Adipose tissue (tissue), 3 donors: ENCODE measurements around the gene PUS10. TPM values are rescaled to one million over a fixed set of nuclear protein-coding genes. Genes with fewer than 3 reads are reported as not detected.

ENCODE experiments used
- H3K27ac ChIP-seq: one replicate; pipeline ENCODE4 v1.5.1; 2013; ENCODE audit warnings: low read depth, low read length
- WGBS, 3 donors: extraction: QIAGEN DNeasy Blood & Tissue Kit; methylation state at CpG; one replicate each; pipeline ENCODE4 v1.1.7; 2013; 5-methylcytosine and 5-hydroxymethylcytosine counted together
- polyA plus RNA-seq, 3 donors: library from polyadenylated mRNA; stranded (reverse); fragments of 200-250 nt; gene quantifications; one replicate each; pipeline ENCODE4 v1.2.3, GENCODE V29; 2013
- donor health status: healthy with polysubstance abuse.
- donor health status: Bipolar disorder and iron deficiency.
- donor health status: healthy.

PUS10 gene
- polyA plus RNA-seq, 3 donors: 2.5 to 3.6 (median 2.8) TPM

DNA sequence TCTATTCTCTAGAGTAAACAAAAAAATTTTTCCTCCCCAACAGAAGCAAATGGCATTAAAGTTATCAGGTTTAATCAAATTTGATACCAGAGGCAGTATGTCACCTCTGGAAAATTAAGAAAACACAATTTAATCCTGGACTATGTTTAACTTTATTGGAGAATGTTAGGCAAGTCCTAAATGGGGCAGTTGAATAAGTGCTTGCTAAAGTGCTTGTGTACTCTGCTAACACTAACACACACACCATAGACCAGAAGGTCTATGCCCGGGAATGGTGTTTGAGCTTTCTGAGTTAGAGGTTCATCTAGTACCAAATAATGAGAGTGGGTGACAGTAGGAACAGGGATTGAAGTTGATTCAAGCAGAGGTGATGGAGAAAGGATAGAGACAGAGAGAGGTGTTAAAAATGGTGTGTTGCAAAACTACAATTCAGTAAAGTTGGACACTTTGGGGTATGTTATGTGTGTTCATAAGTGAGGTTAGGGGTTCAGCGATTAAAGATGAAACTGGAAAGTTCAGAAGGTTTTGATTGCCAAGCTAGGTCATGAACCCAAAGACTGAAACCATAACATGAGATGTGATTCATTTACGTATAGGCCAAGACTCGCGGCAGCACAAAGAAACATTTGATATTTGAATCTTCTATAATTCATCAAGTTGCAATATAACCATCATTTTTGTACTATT lies 41.0 kb downstream of the PUS10 start:
- H3K27ac ChIP-seq: no peak overlapping the region
- whole genome bisulfite sequencing, 3 donors: 66 to 69% (median 68%) methylated on average over 5 of the region's 5 CpGs

DNA sequence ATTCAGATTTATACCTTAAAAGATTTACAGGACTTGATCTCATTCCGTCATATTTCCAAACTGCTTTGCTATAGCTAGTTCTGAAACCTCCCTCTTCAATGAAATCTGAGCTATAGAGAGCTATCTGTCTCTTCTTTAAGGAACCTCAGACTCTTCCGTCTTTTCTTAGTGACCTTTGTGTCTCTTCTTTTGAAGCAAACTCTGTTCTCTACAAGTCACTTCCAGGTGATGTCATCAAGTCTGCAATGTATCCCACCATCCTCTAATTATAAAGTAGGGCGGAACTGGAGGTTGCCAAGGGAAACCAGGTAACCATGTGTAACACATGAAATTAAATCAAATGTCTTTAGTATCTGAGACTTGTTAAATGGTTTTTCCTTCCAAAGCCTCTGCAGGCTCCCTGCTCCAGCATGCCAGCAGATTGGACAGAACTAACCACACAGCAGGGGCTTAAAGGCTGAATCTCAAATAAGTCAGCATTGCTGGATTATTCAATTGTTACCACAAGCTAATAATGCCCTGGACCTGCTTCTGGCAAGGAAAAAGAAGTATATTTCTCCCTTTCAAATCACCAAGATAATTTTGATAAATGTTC lies 41.7 kb downstream of the PUS10 start:
- 79 to 93% (median 81%) methylated on average over 3 of the region's 3 CpGs for WGBS, 3 donors
- no peak overlapping the region for H3K27ac ChIP-seq

DNA sequence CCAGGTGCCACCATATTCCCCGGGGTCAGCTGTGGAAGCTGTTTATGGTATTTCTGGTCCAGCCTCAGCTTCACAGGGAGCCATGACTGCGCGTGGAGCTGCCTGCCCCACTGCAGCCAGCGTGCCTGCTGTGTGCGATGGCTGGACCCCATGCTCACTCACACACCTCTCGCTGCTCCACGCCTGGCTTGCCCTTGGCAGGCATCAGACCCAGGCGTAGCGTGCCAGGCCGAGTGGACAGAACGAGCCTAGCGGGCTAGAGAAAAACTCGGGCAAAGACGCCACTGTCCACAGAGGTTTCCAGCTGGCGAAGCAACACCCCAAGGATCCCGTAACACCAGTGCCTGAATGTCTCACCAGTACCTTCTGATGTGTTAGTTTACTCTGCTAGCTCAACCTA lies 43.4 kb downstream of the PUS10 start:
- WGBS, 3 donors: 96 to 99% (median 97%) methylated on average over 16 of the region's 16 CpGs
- no peak overlapping the region for H3K27ac ChIP-seq

DNA sequence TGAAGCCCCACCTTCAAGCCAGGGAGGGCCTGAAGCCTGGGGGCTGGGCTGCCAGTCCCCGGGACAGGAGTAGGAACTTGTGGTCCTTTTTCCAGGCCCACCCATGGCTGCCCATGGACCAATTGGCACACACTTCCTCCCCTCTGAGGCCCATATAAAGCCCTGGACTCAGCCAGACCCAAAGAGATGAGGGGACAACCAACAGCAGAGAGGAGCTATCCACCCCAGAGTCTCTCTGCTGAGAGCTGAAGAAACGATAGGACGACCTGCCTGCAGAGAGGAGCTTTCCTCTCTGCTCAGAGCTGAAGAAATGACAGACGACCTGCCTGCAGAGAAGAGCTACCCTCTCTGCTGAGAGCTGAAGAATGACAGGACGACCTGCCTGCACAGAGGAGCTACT lies 44.4 kb downstream of the PUS10 start:
- 83% methylated on average over 5 of the region's 5 CpGs for WGBS, 3 donors
- H3K27ac ChIP-seq: no peak overlapping the region

DNA sequence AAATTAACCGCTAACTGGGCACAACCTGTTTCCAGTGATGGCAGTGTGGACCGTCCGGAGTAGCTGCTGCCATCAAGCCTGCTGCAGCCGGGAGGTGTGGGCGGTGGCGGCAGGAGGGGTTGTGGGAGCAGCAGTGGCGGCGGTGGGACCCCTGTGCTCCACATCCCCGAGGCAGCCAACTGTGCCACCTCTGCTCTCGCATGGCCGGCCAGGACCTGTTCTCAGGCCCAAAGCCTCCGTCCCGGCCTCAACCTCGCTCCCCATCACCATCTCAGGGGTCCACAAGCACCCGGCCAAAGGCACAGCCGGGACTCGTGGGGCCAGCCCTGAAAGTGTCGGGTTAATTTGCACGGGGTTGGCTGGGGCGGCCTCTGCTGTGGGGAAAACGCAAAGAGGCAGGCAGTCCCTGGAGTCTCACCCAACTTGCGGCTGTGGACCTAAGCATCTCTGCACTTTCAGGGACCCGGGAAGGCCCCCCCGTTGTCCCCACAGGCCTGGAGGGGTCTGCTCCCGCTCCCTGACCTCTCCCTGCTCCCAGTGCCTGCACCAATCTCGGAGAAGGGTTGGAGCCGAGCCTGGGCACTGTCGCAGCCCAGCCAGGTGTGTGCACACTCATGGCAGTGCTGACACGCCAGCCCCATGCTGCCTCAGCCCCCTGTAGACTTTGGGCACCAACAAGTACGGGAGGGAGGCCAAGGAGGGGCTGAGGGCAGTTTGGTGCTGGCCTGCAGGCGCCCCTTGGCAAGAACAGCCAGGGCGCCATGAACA lies 45.0 kb downstream of the PUS10 start:
- H3K27ac ChIP-seq: no peak overlapping the region
- WGBS, 3 donors: 95 to 96% (median 95%) methylated on average over 32 of the region's 32 CpGs

DNA sequence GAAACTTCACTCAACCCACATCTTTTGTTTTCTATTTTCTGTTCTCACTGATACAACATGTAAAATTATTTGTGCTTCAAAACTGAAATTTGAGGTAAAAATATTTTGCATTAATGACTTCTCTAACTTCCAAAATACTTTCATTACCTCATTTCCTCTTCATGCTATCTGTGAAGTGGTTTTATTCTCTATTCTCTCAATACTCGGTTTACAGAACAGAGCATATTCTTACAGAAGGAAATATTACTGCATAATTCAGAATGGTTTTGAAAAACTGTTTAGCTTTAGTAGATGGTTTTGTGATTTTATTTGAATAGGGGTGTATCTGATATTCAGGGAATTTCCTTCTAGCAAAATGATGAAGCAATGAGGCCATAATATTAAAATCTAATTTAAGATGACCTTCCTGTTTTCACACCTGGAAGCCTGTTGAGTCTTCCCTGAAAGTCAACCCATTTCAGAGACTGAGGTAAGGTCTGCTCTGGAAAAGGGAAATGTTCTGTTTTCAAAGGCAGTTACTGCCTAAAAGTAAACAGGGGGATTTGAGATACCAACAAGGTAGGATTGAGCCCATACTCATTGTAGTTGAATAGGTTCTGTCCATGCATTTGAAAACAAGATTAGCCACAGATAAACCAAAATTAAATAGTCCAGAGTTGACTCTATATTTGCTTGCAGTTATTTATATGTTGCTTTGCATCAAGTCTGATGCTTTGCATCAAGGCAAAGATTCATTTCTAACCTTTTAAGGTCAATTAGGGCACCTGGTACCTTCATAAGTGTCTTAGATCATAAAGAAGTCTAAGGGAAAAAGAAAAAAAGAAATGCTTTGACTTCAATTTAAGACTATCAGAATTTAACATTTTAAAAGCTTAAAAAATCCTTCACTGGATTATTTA lies 51.3 kb downstream of the PUS10 start:
- WGBS, 3 donors: 47 to 73% (median 51%) methylated on average over 1 of the region's 1 CpG
- H3K27ac ChIP-seq: no peak overlapping the region

DNA sequence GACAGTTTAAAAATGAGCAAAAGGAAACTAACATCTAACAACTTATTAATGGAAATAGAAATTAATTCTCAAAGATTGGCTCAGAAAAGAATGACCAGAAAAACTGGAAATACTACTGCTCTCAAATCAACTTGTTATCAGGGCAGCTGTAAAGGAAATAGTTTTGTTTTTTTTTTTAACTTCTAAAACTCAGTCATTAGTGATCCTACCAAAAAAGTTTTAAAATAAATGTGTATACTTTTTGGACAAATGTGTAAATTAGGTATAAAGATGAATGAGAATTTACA lies 52.6 kb downstream of the PUS10 start:
- no peak overlapping the region for H3K27ac ChIP-seq

DNA sequence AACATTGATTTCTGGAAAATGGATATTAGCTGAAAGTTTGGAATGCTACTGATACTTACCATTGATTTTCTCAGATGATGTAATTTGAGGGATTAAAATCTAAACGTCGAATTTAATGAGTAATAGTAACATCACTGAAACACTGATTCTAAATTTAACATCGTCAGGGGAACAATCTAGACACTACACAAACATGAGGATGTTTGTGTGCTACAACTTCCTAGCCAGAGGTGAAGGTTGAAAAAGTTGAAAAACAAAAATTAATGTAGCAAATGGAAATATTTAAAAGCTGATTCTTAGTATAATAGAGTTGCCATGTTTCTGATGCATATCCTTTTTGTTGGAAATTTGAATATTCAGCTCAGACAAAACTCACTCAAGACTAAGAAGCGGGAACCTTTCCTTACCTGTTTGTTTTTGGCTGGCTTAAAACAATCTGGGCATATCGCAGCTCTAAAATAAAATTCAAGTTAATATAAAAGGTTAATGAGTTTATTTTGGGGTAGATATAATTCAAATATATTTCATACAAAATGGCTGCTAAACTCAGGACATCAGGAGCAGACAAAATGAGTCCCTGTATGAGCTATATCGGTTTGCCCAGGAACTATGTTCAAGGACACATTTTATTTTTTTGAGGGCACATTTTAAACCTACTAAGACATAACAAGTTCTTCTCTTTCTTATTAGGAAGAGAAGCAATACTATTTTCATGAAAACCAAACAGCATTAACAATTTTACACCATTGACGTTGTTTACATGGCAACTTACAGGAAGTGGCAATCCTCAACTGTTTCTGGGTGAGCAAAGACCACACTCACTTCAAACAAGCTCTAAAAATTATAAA lies 53.2 kb downstream of the PUS10 start:
- WGBS, 3 donors: 65 to 76% (median 74%) methylated on average over 7 of the region's 7 CpGs
- no peak overlapping the region for H3K27ac ChIP-seq

DNA sequence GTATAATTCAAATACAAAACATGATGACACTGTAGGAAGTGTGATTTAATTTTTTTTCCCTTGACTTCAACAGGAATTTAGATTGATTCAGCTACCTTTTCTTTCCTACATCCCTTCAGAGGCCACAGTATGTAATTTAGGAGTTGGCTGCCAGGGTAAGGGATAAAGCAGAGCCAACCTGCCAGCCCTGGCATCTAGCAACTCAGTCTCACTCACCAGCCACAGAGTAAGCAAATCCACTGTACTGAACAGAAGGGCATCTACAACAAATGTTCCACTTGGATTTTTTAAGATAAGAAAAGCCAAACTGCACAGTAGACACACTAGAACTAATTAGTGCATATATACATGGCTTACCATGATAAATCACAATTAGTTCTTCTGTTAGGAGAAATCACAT lies 54.9 kb downstream of the PUS10 start:
- H3K27ac ChIP-seq: no peak overlapping the region

DNA sequence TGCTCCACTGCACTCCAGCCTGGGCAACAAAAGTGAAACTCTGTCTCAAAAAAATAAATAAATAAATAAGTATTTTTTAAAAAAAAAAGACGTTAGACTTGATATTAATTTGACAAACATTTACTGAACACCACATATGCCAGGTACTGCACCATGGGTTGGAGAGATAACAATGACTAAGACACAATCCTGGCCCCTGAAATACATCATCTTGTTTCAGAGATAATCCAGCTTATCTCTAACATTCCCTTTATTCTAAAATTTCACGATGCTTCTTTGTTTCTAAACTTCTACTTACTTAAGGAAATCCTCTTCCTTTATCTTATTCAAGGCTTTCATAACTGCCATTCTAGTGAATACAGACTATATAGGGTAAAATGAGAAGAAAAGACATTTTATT lies 55.5 kb downstream of the PUS10 start:
- 66 to 67% (median 66%) methylated on average over 2 of the region's 2 CpGs for WGBS, 3 donors
- H3K27ac ChIP-seq: no peak overlapping the region

DNA sequence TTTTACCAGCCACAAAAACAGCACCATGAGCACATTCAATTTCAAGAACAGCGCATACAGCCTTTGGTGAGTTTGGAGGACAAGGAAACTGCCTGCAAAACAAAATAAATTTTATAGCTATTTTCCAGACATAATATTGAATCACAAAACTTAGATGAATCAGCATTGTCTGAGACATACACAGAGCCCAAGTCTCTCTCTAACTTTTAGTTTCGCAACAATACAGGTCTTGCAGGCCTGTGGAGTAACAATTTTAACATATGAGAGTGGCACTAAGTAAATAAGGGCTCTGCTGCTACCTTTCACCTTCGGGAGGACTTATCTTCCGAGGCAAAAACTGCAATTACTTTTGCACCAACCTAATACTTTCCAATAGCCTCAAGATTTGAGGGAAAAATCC lies 56.6 kb downstream of the PUS10 start:
- H3K27ac ChIP-seq: no peak overlapping the region
- 73 to 81% (median 77%) methylated on average over 4 of the region's 4 CpGs for WGBS, 3 donors

DNA sequence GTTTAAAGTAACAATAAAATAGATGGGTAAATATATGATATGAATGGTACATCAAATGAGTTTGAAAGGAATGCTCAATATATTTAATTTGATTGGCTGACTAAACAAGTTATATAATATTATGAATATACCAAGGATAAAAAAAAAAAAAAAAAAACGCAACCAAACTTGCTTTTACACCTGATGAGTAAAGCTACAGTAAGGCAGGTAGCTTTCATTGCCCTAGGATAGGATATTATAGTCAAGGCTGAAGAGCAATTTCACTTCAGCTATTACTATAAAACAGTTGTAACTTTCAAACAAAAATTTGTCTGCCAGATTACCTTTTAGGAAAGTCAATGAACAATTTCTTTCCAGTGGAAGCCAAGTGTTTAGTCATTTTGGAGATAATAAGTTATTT lies 57.3 kb downstream of the PUS10 start:
- H3K27ac ChIP-seq: no peak overlapping the region
- WGBS, 3 donors: 90 to 100% (median 98%) methylated on average over 1 of the region's 1 CpG

DNA sequence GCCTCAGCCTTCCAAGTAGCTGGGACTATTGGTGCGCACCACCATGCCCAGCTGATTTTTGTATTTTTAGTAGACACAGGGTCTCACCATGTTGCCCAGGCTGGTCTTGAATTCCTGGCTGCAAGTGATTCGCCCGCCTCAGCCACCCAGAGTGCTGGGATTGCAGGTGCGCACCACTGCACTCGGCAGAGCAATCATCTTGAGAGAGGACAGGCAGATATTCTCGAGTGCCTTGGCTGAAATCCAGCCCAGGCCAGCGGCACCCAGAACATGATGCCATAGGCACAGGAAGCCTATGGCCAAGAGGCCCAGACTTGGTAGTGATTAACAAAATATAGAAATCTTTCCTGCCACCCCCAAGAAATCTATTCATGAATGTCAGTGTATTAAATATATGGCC lies 58.6 kb downstream of the PUS10 start:
- WGBS, 3 donors: 85 to 87% (median 86%) methylated on average over 7 of the region's 7 CpGs
- no peak overlapping the region for H3K27ac ChIP-seq

DNA sequence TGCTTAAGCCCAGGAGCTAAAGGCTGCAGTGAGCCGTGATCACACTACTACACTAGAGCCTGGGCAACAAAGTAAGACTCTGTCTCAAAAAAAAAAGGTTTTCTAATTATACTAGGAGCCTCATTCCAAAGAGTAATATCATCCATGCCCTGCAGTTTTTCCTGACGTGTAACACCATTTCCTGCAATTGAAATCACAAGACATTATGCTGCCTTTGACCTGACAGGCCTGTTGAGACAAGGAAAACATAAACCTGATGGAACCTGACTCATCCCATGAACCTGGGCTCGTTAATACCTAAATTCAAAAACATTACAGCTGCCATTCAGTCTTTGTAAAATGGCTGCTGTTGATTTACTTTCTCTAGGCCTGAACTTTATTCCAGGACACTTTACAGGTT lies 59.3 kb downstream of the PUS10 start:
- no peak overlapping the region for H3K27ac ChIP-seq
- 66 to 82% (median 66%) methylated on average over 3 of the region's 3 CpGs for WGBS, 3 donors

DNA sequence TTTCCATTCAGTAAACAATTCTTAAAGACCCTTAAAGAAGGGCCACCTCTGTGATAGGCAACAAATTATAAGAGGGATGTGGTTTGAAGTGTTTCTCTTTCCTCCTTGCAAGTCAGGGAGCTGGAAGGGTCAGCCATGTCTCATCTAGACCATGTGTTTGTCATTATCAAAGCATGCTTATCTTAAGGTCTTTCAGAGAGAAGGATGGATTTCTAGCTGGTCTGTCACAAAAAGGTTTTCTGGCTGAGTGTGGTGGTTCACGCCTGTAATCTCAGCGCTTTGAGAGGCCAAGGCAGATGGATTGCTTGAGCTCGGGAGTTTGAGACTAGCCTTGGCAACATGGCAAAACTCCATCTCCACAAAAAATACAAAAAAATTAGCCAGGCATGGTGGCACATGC lies 59.7 kb downstream of the PUS10 start:
- 77 to 90% (median 89%) methylated on average over 3 of the region's 3 CpGs for WGBS, 3 donors
- H3K27ac ChIP-seq: no peak overlapping the region

DNA sequence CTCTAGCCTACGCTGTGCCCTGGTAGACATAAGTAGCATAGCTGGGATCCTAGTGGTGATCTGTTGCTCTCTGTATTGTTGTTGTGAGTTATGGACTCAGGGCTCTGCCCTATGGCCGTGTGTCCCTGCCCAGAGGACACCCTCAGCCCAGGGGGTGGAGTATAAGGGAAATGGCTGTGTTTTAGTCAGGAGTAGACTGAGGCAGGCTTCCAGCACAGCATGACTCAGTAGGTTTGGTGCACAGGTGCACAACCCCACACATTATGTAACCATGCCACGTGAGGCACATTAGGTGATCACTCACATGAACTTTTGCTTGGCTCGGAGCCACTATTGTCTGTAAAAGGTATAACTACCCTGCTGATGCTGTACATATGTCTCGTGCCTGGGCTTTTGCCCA lies 60.4 kb downstream of the PUS10 start:
- WGBS, 3 donors: 68 to 83% (median 76%) methylated on average over 5 of the region's 5 CpGs

DNA sequence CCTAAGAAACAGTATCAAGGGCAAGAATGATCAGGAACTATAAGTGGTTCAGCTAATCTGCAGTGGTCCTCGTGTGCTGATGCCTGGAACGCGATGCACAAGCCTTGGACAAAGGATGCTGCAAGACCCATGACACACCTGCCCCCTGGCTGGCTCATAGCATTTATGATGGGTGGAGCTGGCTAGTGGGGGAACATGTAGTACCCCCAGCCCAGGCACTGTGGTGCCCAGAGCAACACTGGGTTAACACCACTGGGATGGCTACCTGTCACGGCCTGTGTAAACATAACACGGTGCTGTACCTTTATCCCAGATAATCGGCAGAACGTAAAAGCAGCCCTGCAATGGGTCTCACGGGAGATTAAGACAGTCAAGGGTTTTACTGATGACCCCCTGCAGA lies 60.8 kb downstream of the PUS10 start:
- WGBS, 3 donors: 75 to 91% (median 86%) methylated on average over 8 of the region's 8 CpGs
- no peak overlapping the region for H3K27ac ChIP-seq

More for the DNA sequence above, 60.4 kb downstream of the PUS10 start:
- no peak overlapping the region for H3K27ac ChIP-seq

DNA sequence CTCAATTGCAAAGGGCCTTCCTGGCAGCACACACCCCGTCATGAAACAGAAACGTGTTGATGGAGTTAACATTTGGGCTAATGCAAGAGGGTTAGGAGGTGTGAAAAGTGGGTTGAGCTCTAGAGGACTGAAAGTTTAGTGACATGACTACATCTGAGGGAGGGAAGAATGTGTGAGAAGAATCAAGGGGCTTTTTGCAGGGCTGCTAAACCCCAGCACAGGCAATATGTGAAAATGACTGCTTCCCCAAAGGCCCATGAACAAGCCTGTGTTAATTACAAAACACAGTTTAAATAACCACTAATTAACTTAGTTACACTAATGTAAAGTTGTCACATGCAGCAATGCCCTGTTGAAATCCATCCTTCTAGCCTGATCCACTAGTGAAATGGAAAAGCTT lies 63.9 kb downstream of the PUS10 start:
- 37 to 65% (median 39%) methylated on average over 2 of the region's 2 CpGs for WGBS, 3 donors
- no peak overlapping the region for H3K27ac ChIP-seq
